Stimulated activated CD8-positive, alpha-beta memory T cell treated with anti-CD3 and anti-CD28 coated beads, Interleukin-7, amount 100 ng/mL, for 1 hour (primary cell): ENCODE data around the gene IL1RN.

Experiments used
- DNase-seq, 2 donors: peaks; one replicate each; pipeline ENCODE4 v3.0.0-alpha.2; 2020; ENCODE audit warnings: low read depth in 2 of 2

IL1RN gene

DNA sequence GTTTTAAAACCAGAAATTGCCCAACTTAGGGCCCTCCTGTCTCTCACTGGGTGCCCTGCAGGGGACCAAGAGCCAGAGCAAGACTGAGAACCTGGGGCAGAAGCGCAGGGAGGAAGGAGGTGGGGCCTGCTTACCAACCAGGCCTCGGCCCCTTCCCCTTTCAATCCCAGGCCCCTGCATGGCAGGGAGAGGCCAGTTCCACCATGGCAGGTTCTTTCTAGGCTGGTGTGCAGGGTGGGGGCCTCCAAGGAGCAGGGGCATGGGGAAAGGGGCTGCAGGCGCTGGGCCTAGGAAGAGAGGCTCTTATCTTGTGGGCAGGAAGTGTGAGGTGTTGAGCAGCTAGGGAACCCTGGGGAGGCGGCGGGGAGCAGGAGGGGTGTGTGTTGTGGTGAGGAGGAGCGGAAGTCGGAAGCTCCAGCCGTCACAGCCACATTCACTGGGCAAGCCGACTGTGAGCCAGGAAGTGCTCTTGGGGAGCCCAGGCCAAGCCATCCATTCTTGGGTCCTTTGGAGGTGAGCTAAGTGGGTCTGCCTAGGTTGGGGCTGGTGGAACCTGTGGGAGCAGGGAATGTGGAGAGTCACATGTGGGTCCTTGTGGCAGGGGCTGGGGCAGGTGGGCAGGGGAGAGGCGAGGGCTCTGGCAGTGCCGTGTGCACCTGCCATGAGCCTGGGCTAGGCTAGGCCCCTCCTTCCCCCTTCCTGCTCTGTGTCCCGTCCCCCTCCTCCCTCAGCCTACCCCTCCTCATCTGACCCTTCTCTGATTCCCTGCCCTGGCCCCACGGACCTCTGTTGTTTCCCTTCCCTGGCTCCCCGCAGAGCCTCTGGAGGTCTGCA lies 46.4 kb downstream of the IL1RN start, which contains the start of gene PSD4:
PSD4 (plus strand) TSS at position 430 of the 834 bp plus-strand sequence. CDS start 8,486 bp downstream, outside the sequence.
- DNase-seq = peak; percentile 66 to 71

DNA sequence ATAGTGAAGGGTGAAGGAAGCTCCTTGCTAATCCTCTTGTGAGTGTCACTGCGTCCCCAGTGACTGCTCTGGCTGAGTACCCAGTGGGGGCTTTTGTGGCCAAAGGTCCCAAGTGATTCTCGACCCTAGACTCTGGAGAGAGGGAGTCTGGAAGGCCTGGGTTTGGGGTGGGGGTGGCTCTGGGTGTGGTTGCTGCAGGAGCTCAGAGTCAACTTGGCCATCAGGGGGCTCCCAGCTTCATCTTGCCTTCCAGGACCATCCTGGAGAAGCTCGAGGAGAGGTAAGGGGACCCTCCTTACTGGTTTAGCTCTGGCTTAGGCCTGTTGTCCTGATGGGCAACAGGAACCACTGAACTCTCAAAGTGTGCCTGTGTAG lies 47.0 kb downstream of the IL1RN start:
- DNase-seq = no peak

DNA sequence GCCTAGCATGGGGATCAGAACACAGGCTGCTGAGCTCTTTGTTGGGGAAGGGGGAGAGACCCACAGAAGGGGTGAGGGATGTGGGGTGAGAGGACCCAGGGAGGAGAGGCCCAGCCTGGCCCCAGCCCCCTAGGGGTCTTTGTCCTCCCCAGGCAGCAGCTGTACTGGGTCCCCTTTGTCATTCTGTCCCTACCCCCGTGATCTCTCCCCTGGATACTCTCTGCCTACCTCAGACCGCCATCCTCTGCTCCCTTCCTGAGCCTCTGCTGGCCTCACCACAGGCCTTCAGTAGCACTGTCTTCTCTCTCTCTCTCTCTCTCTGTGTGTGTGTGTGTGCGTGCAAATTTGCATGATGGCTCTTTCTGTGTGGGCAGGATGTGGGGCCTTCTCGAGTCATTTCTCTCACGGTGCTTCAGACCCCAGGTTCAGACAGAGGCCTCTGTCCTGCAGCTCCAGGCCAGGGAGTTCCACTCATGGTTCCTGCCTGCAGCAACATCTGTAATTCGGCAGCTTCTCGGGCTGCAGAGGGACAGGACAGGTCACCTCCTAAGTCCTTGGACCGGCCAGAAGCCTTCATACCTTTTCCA lies 47.7 kb downstream of the IL1RN start:
- peak in 1 of 2 donors; percentile 40 for DNase-seq

DNA sequence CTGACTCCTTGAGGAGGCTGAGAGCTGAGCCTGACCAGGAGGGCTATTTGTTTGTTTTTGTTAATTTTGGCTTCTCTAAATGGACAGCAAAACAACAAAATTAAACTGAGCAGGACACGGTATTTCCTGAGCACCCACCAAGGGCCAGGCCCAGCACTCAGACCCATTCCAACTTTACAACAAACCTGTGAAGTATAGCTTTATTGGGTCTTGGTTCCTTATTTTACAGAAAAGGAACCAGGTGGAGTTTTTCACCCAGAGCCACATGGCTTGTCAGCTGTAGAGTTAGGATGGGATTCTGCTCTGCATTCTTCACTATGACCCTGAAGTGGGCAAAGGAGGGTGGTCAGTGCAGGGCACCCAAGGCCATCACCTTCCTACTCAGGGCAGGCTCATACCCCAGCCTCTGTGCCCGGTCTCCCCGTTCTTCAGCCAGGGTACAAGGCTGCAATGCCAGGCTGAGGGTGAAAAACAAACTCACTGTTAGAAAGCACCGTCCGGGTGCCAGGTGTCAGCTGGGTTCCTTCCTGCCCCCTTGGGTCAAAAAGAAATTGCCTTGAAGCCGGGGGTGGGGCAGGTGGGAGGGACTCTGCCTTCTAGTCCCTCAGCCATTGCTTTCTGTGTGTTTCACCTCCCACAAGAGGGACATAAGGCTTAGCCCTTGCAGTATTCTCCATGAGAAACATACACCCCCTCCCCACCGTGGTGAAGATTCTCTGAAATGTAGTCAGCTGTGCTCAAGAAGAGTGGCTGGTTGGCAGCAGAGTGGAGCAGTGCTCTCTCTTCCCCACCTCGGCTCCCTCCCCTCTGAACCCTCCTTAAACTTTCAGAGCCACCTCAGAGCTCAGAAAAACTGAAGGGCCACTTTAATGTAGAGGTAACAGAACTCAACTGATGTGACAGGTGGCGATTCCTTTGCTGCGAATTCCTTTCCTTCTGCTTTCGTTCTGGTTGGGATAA lies 48.6 kb downstream of the IL1RN start:
- DNase-seq = no peak

DNA sequence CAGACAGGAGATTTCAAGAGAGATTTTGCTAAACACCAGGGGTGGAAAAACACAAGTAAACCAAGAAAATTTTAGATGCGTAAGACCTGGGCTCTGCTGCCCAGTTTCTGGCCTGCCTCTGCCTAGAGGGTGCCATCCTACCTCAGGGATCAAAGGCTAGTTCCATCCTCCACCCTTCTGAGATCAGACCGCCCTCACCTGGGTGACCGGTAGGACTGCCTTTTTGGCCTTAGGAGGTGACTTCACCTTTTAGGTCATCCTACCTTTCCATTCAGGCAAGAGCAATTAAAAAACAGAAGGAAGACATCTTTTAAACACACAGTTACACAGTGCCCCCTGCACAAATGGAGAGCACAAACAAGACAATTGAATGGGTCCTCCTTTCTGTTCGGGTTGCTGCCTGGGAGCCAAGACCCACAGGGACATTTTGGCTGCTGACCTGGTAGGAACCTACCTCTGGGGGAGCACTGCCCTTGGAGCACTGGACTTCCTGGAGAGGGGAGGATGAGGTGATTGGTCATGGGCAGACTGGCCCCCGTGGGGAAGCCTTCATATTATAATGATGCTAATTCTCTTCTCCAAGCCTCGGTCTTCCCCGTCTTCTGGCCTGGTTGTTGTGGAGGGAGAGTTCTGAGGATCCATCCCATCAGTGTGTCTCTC lies 49.4 kb downstream of the IL1RN start:
- no peak for DNase-seq

DNA sequence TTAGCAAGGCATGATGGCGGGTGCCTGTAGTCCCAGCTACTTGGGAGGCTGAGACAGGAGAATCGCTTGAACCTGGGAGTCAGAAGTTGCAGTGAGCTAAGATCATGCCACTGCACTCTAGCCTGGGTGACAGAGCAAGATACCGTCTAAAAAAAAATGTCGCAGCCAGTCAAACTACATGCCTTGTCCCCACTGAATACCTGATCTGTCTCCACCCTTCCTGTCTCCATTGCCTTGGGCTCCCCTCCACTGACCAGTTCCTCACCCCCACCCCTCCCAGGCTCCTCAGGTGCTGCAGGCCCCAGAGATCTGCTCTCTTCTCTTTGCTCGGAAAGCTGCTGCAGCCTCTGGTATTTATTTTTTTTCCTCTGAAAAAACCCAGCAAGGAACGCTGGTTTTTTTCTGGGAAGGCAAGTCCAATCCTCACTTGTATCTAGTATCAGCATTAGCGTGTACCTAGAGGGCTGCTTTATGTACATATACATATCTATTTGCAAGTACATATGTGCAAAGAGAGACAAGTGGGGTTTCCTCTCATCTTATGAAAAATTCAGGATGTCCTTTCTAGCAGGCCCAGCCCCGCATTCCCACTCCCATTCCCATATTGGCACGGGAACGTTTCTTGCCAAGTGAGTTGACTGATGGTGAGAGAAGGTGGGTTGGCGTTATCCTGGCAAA lies 50.8 kb downstream of the IL1RN start:
- no peak for DNase-seq

DNA sequence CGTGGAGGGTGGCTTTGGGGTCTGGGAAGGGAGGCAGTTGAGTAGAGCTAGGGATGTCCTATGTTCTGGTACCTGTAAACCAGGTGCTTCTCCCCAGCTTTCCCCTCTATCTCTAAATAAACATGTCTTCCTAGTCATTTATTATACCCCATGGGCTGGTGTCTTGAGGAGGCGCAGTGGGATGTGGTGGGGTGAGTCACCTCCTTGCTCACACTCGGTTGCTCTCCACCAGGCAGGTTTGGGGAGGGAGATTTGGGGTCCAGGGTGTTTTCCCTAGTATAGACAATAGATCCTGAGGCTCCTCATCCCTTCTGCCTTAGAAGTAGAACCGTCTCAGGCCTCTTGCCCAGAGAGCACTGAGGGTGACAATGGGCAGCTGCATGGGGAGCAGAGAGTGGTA lies 51.5 kb downstream of the IL1RN start:
- DNase-seq = no peak

DNA sequence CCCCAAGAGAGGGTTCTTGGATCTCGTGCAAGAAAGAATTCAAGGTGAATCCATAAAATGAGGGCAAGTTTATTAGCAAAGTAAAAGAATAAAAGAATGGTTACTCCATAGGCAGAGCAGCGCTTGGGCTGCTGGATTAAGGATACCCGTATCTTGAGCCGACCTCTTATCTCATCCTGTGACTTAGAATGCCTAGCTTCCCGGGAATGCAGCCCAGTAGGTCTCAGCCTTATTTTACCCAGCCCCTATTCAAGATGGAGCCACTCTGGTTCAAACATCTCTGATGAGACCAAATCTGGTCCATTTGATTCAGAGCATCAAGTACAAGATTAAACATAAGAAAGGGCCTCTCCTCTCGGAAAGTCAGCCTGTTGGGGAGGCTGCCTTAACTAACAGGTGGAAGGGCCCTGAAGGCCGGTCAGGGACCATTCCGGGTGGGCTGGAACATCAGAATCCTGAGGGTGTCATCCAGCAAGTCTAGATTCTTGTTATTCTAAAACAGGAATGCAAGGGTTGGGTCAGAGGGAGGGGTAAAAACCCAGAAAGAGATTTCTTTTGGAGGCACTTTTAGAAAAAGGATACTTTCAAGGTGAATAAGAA lies 52.1 kb downstream of the IL1RN start:
- DNase-seq = no peak

DNA sequence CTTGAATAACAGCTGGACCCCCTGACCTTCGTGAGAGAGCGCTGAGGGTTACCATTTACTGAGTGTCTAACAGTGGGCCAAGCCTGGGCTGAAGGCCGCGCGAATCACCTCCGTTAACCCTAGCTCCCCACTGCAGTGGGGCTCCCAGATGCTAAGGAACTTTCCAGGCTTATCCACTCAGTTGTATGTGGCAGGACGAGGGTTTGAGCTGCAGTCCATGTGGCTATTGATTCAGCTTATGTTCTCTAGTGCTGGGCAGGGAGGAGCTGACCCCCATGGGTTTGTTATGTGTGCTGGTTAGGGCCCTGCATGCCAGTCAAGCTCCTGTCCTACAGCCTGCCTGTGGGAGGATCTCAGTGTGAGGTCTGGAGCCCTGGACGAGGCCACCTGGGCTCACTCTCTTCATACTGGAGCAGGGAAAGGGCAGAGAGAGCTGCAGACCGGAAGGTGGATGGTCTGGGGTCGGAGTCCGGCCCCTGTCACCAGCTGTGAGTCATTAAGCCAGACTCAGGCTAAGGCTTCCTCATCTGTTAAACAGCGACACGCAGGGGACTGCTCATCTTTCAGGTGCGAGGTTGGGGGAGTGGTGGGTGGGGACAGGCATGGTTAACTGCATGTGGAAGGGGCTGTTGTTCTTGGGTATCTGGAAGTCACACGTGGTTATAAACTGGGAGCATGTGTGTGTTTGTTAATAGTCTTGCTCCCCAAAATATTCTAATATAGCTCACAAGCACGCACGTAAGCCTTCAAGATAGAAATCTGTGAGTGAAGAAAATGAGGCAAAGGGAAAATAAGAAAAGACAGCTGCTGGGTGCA lies 52.9 kb downstream of the IL1RN start:
- DNase-seq = no peak

DNA sequence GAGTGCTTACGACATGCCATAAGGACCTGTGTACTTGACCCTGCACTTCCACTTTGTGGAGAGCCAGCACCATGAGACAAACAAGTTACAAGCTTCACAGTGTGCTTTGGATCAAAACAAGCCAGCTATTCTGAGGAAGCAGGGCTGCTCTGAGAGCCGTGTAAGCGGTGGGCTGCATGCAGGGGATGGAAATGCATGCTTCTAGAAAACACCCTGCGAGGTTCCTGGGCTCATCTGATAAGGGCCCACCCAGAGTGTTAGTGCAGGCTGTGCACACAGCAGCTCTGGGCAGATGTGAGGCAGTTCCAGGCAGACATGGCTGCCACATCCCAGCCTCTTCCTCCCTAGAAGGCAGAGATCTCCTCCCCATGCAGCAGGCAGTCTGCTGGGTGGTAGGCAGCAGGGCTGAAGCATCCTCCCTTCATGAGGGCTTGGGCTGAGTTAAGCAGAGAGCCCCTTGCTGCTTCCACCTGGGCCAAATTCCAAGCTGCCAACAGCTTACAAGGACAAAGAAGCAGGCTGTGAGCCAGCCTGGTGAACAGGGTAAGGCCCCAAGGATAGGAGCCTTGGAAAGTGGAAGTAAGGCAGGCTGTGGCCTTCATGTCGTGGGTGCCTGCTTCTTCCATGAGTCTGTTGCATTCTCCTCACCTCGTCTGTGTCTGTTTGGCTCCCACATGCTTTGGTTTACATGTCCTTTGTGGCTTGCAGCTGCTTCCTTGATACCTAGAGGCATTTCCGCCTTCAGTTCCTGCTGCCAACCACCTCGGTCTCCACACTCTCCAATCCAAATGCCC lies 54.1 kb downstream of the IL1RN start:
- no peak for DNase-seq

DNA sequence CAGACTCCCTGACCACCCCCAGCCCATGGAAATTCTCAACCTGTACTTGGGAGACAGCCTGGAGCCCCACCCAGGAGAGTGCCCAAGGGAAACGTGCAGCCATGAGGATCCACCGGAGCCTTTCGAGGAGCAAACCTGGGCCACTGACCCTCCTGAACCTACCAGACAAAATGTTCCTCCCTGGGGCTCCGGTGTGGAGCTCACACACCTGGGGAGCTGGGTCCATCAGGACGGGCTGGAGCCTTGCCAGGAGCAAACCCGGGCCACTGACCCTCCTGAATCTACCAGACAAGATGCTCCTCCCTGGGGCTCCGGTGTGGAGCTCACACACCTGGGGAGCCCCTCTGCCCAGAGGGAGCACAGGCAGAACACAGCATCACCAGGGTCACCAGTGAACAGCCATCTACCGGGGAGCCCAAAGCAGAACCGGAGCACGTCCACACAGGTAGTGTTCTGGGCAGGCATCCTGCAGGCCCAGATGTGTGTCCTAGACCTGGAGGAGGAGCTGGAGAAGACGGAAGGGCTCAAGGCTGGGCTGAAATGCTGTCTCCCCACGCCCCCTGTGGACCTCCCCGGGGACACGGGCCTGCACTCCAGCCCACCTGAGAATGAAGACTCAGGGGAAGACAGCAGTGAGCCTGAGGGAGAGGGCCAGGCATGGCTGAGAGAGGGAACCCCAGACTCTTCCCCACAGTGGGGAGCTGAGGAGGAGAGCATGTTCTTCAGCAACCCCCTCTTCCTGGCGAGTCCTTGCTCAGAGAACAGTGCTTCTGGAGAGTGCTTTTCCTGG lies 55.3 kb downstream of the IL1RN start:
- no peak for DNase-seq

DNA sequence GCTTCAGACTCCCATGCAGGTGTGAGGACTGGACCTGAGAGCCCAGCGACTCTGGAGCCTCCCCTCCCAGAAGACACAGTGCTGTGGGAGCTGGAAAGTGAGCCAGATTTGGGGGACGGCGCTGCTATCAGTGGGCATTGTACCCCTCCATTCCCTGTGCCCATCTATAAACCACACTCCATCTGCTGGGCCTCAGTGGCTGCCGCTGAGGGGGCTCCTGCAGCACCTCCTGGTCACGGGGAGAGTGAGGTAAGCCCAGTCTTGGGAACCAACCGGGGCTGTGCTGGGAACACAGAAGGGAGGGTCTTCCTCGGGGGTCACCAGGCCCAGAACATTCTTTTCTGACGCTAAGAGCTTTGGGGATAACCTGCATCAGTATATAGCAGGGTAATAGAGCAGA lies 55.9 kb downstream of the IL1RN start:
- no peak for DNase-seq
